ENCODE results near the gene MRPL36. TPM values are rescaled to one million over a fixed set of nuclear protein-coding genes. Genes with fewer than 3 reads are reported as not detected.
"Not testable (repeated sequence)": the region's sequence is repeated elsewhere in the genome, so short reads cannot be mapped to it uniquely, and the experiment has no call there.

Gene MRPL36
- total RNA-seq, 2 experiments from 2014 or later: 47.1 to 51.2 TPM

DNA sequence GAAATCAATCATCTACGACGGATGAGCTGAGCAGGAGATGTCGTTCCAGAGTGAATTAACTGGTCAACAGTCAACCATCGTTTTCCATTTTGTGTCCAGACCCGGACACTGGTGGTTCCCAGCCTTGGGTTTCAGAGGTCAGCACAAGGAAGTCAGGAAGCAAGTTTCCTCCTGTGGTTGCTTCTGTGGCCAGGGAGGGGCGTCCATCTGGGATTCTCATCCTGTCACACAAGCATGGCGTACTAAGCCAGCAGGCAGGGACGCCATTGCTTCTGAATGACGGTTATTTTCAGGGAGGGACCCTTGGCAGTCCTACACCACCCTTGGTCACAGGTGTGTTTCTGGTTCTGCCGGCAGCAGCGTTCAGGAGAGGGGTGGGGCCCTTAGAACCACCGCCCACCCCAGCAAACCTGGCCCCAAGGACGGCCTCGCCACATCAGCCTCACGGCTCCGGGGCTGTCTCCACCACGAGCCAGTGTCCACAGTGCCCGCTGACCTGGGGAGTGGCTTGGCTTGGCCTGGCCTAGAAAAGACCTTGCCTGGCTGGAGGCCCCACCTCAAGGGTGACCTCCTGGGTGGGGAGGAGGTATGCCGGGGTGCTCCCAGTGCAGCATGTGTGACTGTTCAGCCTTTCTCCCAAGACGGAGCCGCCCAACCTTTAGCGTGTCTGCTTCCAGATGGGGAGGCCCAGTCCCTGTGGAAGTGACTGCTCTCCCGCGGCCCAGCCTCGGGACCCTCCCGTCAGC is 26.8 kb upstream of the MRPL36 start:
- Mint-ChIP-seq H3K9me3 (no peaks in the 10 kb centered on the region), H3K27ac (no peak overlapping the region), H3K36me3 (peaks cover 4% of the 10 kb centered on the region), H3K27me3 (no peaks in the 10 kb centered on the region), H3K4me1 (no peaks in the 10 kb centered on the region), H3K4me3 (no peak overlapping the region)
- POLR2A ChIA-PET: no interaction called here
- DNase-seq: no peak
- ATAC-seq (ENCODE audit: low read depth): no peak

DNA sequence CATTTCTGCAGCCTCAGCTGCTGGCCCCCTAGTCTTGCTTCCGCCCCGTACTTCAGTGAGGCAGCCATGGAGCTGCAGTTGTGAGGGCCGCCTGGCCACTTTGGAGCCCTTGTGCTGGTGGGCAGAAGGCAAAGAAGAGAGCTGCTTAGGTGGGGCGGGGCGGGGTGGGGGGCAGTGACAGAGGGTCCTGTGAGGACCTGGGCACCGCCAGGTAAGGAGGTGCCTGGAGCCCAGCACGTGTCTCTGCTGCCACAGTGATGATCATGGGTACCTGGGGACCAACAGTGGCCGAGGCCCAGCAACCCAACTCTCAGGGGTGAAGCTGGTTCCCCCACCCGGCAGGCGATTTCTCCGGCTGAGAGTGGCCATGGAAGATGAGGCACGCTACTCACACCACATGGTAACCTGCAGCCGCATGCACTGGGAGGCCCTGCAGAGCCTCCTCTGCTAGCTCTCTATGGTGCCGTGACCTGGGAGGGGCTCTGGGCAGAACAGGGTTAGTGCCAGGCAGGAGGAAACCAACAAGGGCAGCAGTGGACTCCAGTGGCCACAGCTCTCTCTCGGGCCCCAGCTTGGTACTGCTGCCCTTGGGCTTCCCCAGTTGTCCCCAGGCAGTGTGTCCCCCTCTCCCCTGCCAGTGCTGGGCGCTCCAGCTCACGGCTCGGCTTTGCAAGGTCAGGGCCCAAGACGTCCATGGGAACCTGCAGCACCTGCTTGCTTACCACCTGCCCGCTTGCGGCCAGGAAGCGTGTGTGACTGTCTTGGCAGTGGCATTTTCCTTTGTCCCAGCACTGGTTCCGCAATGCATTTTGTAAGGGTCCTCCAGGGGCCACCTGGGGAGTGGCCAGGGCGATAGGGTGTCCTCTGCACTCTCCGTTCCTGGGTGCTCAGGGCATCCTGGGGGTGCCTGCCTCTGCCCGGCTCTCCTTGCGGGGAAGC is 25.5 kb upstream of the MRPL36 start:
- POLR2A ChIA-PET: no interaction called here
- no peak overlapping the region for H3K27ac Mint-ChIP-seq
- no peaks in the 10 kb centered on the region for H3K4me1 Mint-ChIP-seq
- no peaks in the 10 kb centered on the region for H3K9me3 Mint-ChIP-seq
- DNase-seq: no peak
- no peaks in the 10 kb centered on the region for H3K27me3 Mint-ChIP-seq
- peaks cover 6% of the 10 kb centered on the region for H3K36me3 Mint-ChIP-seq
- H3K4me3 Mint-ChIP-seq: no peak overlapping the region
- ATAC-seq (ENCODE audit: low read depth): no peak

DNA sequence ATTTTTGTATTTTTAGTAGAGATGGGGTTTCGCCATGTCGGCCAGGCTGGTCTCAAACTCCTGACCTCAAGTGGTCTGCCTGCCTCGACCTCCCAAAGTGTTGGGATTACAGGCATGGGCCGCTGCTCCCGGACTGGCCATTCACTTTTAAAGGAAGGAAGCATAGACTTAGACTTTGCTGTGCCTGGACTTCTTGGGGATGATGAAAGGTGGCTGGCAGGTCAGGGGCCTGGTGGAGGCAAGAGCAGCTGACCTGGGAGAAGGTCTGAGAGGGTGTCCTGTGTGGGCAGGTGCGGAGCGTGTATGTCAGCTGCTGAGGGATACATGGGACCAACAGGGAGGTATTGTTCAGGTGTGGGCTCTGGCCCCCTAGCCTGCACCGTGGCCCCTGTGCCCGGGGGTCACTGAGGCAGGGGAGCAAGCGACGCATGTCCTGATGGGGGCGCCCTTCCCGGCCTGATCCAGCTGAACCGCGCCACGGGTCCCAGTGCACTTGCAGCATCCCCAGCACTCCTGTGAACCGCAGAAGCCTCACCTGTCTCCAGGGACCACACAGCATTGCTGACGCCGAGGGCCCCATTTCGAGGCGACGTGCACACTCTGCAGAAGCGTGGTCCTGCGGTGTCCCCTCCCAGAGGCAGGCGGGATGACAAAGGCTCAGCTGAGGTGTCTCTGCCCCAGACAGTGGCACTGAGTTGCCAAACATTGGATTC is 24.6 kb upstream of the MRPL36 start:
- peaks cover 6% of the 10 kb centered on the region for H3K36me3 Mint-ChIP-seq
- H3K9me3 Mint-ChIP-seq: no peaks in the 10 kb centered on the region
- H3K4me1 Mint-ChIP-seq: no peaks in the 10 kb centered on the region
- no peak overlapping the region for H3K4me3 Mint-ChIP-seq
- H3K27me3 Mint-ChIP-seq: no peaks in the 10 kb centered on the region
- POLR2A ChIA-PET: no interaction called here
- no peak for DNase-seq
- ATAC-seq (ENCODE audit: low read depth): no peak
- H3K27ac Mint-ChIP-seq: no peak overlapping the region

DNA sequence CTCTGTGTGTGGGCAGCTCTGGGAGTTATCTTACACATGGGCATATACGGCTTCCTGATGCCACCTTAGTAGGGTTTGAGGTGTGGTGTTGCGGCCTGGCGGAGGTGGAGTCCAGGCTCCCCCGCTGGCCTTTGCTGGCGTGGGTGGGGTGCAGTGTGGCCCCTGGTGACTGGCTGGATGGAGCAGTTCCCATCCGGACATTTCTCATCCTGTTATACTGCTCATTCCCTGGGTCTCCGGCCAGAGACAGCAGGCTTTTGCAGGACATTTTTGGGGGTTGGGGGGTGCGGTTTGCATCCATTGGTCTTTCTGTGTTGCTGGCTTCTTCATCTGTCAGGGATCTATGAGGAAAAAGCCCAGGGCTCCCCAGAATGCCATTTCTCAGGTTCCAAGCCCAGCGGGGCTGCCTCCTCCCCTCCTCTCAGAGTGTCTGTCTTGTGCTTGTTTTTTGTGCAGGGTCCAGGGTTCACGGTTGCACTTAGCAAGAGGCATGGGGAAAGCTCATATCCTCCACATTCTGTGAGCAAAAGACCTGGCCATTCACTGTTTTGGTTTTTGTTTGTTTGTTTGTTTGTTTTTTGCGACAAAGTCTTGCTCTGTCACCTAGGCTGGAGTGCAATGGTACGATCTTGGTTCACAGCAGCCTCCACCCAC is 23.9 kb upstream of the MRPL36 start:
- H3K27me3 Mint-ChIP-seq: no peaks in the 10 kb centered on the region

DNA sequence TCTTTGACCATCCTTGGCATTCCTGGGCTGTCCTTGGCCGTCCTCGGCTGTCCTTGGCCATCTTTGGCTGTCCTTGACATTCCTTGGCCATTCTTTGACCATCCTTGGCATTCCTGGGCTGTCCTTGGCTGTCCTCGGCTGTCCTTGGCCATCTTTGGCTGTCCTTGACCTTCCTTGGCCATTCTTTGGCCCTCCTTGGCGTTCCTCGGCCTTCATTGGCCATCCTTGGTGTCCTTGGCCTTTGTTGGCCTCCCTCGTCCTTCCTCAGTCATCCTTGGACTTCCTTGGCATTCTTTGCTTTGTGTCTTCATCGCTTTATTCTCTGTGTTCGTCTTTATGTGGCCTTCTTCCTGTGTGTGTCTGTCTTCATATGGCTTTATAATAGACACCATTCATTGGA is 22.2 kb upstream of the MRPL36 start:
- Mint-ChIP-seq H3K27ac (no peak overlapping the region), H3K27me3 (no peaks in the 10 kb centered on the region), H3K4me3 (no peak overlapping the region), H3K36me3 (peaks cover 13% of the 10 kb centered on the region), H3K9me3 (no peaks in the 10 kb centered on the region), H3K4me1 (no peaks in the 10 kb centered on the region)
- no peak for DNase-seq
- no peak for ATAC-seq (ENCODE audit: low read depth)
- POLR2A ChIA-PET: no interaction called here

More for the DNA sequence above, 23.9 kb upstream of the MRPL36 start:
- DNase-seq (no peak), ATAC-seq (ENCODE audit: low read depth) (no peak)
- no peak overlapping the region for H3K27ac Mint-ChIP-seq
- POLR2A ChIA-PET: no interaction called here
- H3K4me1 Mint-ChIP-seq: no peaks in the 10 kb centered on the region
- no peaks in the 10 kb centered on the region for H3K9me3 Mint-ChIP-seq
- no peak overlapping the region for H3K4me3 Mint-ChIP-seq
- H3K36me3 Mint-ChIP-seq: peaks cover 6% of the 10 kb centered on the region

DNA sequence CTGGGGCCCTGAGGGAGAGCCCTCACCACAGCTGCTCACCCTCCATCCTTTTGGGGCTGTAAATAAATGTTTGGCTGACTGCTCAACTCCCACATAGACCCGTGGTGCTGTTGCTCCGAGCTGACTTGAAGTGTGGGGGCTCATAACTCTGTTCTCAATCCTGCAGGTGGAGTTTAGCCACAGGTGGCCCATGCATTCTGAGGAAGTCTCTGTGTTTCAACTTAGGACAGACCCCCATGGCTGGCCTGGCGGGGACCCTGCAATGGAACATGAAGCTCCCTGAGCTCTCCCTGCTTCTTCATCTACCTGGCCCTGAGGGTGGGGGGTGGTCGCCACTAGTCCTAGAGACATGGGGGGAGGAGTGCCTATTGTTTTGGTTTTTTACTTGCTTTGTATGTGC is 21.3 kb upstream of the MRPL36 start:
- Mint-ChIP-seq H3K27me3 (no peaks in the 10 kb centered on the region), H3K36me3 (peaks cover 16% of the 10 kb centered on the region), H3K9me3 (no peaks in the 10 kb centered on the region), H3K4me3 (no peak overlapping the region), H3K4me1 (no peaks in the 10 kb centered on the region), H3K27ac (no peak overlapping the region)
- POLR2A ChIA-PET: no interaction called here
- ATAC-seq (ENCODE audit: low read depth) (no peak), DNase-seq (no peak)

DNA sequence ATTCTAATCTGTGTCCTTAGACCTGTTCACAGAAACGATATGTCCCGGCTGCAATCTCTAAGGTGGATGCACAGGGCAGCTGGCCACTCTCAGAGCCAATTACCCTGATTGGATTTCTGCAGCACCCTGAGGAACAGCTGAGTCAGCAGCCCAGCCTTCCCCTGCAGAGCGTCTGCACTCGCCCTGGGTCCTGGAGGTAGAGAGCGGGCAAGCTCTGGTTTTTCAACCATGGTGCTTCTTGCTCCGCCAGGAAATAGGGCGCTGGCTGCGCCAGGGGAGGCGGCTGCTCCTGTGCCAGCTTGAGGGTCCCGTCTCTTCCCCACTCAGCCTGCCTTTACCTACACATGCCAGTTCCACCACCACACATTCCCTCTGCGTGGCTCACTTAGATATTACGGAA is 20.7 kb upstream of the MRPL36 start:
- Mint-ChIP-seq H3K9me3 (no peaks in the 10 kb centered on the region), H3K27ac (no peak overlapping the region)
- no peak for ATAC-seq (ENCODE audit: low read depth)

DNA sequence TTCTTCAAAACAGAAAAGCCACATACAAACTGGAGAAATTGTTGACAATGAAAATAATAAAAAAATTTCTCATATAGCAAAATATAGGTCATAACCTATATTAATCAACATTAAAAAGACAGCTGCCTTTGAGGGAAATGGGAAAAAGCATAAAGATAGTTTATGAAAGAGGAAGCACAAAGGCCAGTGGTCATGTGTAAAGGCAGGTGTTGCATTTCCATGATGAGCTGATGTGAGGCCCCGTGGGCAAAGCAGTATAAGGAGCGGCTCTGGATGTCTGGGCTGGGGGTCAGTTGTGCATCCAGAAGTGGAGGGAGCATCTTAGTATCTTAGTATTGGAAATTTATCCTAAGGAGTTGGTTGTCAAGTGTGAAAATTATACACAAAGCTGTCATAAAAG is 19.8 kb upstream of the MRPL36 start:
- no peak for DNase-seq
- POLR2A ChIA-PET: no interaction called here
- no peak overlapping the region for H3K4me3 Mint-ChIP-seq
- no peaks in the 10 kb centered on the region for H3K27me3 Mint-ChIP-seq
- H3K4me1 Mint-ChIP-seq: no peaks in the 10 kb centered on the region
- H3K36me3 Mint-ChIP-seq: peaks cover 21% of the 10 kb centered on the region
- no peak overlapping the region for H3K27ac Mint-ChIP-seq
- ATAC-seq (ENCODE audit: low read depth): no peak
- H3K9me3 Mint-ChIP-seq: no peaks in the 10 kb centered on the region

More for the DNA sequence above, 20.7 kb upstream of the MRPL36 start:
- Mint-ChIP-seq H3K4me3 (no peak overlapping the region), H3K36me3 (peaks cover 17% of the 10 kb centered on the region), H3K27me3 (no peaks in the 10 kb centered on the region), H3K4me1 (no peaks in the 10 kb centered on the region)
- no peak for DNase-seq
- POLR2A ChIA-PET: no interaction called here

DNA sequence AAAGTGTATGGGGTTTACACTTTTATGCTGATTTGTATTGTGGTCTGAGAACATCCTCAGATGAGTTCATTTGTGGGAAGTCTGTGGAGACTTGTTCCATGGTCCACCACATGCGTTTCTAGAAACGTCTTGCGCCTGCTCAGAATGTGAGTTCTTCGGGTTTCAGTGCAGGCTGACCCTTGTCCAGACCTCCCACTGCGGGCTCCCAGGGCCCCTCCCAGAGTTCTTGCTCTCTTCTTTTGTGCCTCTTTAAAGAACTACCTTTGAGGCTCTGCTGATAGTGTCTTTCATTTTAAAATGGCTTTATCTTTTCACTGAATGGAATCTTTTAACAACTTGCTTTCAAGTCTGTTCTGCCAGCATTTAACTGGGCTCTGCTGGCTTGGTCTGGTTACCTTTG is 19.1 kb upstream of the MRPL36 start:
- H3K36me3 Mint-ChIP-seq: peaks cover 19% of the 10 kb centered on the region
- no peaks in the 10 kb centered on the region for H3K4me1 Mint-ChIP-seq
- DNase-seq (no peak), ATAC-seq (ENCODE audit: low read depth) (no peak)
- no peaks in the 10 kb centered on the region for H3K9me3 Mint-ChIP-seq
- no peaks in the 10 kb centered on the region for H3K27me3 Mint-ChIP-seq
- POLR2A ChIA-PET: no interaction called here
- no peak overlapping the region for H3K4me3 Mint-ChIP-seq
- no peak overlapping the region for H3K27ac Mint-ChIP-seq

DNA sequence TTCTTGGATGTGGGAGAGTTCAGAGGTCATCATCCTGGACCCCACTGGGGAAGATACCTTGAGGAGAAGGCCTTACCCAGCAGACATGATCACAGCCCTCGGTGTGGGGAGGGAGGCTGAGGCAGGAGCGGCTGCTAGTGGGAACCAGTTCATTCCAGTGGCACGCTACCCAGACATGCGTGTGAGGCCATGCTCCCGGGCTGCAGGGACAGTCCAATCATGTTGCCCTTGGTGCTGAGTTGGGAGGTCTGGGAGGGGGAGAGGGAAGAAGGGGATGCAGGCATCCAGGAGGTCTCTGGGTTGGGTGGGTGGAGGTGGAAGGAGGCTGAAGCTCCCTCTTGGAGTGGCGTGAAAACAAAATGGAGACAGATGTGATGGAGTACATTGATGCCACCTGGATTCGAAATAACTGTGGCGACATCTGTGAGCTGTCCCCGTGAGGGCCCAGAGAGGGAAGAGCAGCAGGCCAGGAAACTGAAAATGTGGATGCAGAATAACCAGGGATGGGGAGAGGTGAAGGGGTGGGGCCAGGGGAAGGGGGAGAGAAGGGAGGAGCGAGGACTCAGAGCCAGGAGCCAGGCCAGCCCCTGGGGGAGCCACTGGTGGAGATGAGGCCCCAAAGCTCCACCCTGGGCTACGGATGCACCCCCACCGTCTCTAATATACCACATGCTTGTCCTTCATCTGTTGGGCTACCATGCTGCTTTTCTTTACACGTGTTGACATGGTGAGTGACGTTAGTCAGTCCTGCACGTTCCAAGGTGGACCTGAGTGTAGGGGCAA is 17.8 kb upstream of the MRPL36 start:
- no peak overlapping the region for H3K27ac Mint-ChIP-seq
- peaks cover 19% of the 10 kb centered on the region for H3K36me3 Mint-ChIP-seq
- no peaks in the 10 kb centered on the region for H3K27me3 Mint-ChIP-seq
- DNase-seq (no peak), ATAC-seq (ENCODE audit: low read depth) (no peak)
- no peaks in the 10 kb centered on the region for H3K4me1 Mint-ChIP-seq
- no peaks in the 10 kb centered on the region for H3K9me3 Mint-ChIP-seq
- no peak overlapping the region for H3K4me3 Mint-ChIP-seq
- POLR2A ChIA-PET: no interaction called here

DNA sequence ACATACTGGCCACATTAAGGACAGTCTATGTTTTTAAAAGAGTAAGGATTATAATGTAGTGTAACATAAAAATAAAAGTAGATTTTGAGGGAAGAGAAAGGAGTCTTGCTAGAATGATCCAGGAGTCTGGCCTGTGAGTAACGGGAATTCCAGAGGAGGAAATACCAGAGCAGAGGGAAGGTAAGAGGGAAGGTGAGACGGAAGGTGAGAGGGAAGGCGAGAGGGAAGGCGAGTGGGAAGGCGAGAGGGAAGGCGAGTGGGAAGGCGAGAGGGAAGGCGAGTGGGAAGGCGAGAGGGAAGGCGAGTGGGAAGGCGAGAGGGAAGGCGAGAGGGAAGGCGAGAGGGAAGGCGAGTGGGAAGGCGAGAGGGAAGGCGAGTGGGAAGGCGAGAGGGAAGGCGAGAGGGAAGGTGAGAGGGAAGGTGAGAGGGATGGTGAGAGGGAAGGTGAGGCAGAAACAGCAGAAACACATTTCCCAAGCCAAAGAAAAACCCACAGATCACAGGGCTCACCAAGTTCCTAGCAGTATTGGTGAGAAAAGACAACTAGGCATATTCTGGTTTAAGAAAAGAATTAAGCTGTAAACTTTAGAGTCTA is 17.0 kb upstream of the MRPL36 start:
- not testable (repeated sequence) for H3K27ac Mint-ChIP-seq

DNA sequence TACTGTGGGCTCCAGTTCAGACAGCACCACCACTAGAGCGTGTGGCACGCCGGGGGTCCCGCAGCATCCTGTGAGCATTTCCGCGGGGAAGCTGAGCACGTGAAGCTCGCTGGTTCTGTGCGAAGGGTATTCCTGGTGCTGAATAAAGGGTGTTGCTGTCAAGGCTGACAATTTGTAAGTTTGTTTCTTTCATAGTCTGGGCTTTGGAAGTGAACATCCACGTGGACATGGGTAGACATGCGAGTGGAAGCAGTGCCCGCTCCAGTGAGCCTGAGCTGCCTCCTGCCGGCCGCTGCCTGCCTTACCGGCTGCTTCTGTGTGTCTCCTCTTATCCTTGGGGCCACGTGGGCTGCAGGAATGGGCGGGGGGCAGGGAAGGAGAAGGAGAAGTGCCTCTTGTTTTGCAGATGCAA is 16.2 kb upstream of the MRPL36 start:
- ATAC-seq (ENCODE audit: low read depth) (no peak), DNase-seq (no peak)
- no peak overlapping the region for H3K27ac Mint-ChIP-seq
- no peaks in the 10 kb centered on the region for H3K9me3 Mint-ChIP-seq
- no peak overlapping the region for H3K4me3 Mint-ChIP-seq
- peaks cover 2% of the 10 kb centered on the region for H3K4me1 Mint-ChIP-seq
- H3K27me3 Mint-ChIP-seq: no peaks in the 10 kb centered on the region
- H3K36me3 Mint-ChIP-seq: peaks cover 17% of the 10 kb centered on the region
- POLR2A ChIA-PET: no interaction called here

More for the DNA sequence above, 17.0 kb upstream of the MRPL36 start:
- H3K4me1 Mint-ChIP-seq; POLR2A ChIA-PET; H3K27me3 Mint-ChIP-seq; H3K9me3 Mint-ChIP-seq; H3K4me3 Mint-ChIP-seq; DNase-seq; ATAC-seq (ENCODE audit: low read depth): not testable (repeated sequence)
- H3K36me3 Mint-ChIP-seq: peaks cover 20% of the 10 kb centered on the region
